Heart left ventricle (tissue), 13 donors: ENCODE measurements around the gene GABRQ.

Experiments used
- POLR2A ChIP-seq, 2 donors: fragments of 450-650 bp; IDR thresholded peaks; one replicate each; pipeline ENCODE4 v1.6.1; 2017; ENCODE audit warnings: antibody characterized with exemption in 2 of 2, mild to moderate bottlenecking in 2 of 2, moderate library complexity in 2 of 2
- TF ChIP-seq, protein P1 (sequence below), 12 donors: fragments of 200-600 bp; sonication (generic) in 4 of 12; IDR thresholded peaks; one replicate each; pipeline versions ENCODE4 v1.5.0 to v1.8.0; 2018 to 2022; ENCODE audit warnings: antibody characterized with exemption in 12 of 12, mild to moderate bottlenecking in 5 of 12
- donor health status: ischemic (EF 13 %, LVEDD 7.1; RV severe dilation, severe dysfunction).
- donor health status: DM: no; HTN: yes; CAD: no.
- donor health status: DM: no; HTN: no; CAD: no.
- donor health status: ischemic (EF 25% LVEDD 6.9; RV normal size, moderate dysfunction).
- donor health status: ischemic (EF 25% LVEDD 5.7; RV mildly dilated, moderate dysfunction).
- donor health status: ischemic (EF 35%, LVEDD 5.7; RV mildly dilated, moderate dysfunction).
- donor health status: nonischemic (EF 11% LVEDD 7.7; RV severe dilation, severe dysfunction).
- donor health status: DM: yes; HTN: yes; CAD: no.
- donor health status: PGD.
- donor health status: ischemic (EF 29% LVEDD 5.4; RV normal size, mild dysfunction).
- donor health status: nonischemic (EF 23%, LVEDD 6.1; RV moderate dilation, normal function).

DNA sequence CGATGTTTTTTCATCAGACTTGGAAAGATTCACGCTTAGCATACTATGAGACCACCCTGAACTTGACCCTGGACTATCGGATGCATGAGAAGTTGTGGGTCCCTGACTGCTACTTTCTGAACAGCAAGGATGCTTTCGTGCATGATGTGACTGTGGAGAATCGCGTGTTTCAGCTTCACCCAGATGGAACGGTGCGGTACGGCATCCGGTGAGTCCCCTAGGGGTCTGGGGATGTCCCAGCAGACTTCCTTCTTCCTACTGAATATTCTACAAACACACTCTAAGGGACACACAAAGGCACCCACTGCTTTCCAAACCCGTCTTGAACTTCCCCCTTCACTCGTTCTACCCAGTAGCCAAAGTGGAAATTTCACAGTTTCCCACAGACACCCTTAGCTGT, 9.3 kb downstream of the GABRQ start:
- TF ChIP-seq, protein P1, sequence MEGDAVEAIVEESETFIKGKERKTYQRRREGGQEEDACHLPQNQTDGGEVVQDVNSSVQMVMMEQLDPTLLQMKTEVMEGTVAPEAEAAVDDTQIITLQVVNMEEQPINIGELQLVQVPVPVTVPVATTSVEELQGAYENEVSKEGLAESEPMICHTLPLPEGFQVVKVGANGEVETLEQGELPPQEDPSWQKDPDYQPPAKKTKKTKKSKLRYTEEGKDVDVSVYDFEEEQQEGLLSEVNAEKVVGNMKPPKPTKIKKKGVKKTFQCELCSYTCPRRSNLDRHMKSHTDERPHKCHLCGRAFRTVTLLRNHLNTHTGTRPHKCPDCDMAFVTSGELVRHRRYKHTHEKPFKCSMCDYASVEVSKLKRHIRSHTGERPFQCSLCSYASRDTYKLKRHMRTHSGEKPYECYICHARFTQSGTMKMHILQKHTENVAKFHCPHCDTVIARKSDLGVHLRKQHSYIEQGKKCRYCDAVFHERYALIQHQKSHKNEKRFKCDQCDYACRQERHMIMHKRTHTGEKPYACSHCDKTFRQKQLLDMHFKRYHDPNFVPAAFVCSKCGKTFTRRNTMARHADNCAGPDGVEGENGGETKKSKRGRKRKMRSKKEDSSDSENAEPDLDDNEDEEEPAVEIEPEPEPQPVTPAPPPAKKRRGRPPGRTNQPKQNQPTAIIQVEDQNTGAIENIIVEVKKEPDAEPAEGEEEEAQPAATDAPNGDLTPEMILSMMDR (IDR thresholded peaks at IDR 0.05): no peak
- TF ChIP-seq POLR2A (IDR thresholded peaks at IDR 0.05): no peak
